NOMO-1 treated with dmso at 0.1 percent for 144 hours (cell line): ENCODE data around the gene CFHR4.
"Not testable (repeated sequence)": the region's sequence is repeated elsewhere in the genome, so short reads cannot be mapped to it uniquely, and the experiment has no call there.

Experiments
- DNase-seq: peaks from one replicate; lab custom pipeline; 2025; ENCODE audit not compliant: unreplicated experiment; lab: John Stamatoyannopoulos, UW

CFHR4 gene

DNA sequence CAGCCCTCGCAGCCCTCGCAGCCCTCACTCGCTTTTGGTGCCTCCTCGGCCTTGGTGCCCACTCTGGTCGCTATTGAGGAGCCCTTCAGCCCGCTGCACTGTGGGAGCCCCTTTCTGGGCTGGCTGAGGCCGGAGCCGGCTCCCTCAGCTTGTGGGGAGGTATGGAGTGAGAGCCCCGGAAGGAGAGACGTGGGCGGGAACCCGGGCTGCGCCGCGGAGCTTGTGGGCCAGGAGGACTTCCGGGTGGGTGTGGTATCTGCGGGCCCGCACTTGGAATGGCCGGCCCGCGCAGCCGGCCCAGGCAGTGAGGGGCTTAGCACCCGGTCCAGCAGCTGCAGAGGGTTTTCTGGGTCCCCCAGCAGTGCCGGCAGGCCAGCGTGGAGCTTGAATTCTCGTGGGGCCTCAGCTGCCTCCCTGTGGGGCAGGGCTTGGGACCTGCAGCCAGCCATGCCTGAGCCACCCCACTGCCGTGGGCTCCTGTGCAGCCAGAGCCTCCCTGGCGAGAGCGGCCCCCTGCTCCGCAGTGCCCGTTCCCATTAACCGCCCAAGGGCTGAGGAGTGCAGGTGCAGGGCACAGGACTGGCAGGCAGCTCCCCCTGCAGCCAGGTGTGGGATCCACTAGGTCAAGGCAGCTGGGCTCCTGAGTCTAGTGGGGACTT lies 45.8 kb downstream of the CFHR4 start:
- DNase-seq: no peak

DNA sequence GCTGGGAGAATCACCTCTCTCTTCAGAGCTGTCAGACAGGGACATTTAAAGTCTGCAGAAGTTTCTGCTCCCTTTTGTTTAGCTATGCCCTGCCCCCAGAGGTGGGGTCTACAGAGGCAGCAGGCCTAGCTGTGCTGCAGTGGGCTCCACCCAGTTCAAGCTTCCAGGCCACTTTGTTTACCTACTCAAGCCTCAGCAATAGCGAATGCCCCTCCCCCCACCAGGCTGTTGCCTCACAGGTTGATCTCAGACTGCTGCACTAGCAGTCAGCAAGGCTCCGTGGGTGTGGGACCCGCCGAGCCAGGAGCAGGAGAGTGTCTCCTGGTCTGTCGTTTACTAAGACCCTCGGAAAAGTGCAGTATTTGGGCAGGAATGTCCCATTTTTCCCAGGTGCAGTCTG lies 53.6 kb downstream of the CFHR4 start:
- not testable (repeated sequence) for DNase-seq

DNA sequence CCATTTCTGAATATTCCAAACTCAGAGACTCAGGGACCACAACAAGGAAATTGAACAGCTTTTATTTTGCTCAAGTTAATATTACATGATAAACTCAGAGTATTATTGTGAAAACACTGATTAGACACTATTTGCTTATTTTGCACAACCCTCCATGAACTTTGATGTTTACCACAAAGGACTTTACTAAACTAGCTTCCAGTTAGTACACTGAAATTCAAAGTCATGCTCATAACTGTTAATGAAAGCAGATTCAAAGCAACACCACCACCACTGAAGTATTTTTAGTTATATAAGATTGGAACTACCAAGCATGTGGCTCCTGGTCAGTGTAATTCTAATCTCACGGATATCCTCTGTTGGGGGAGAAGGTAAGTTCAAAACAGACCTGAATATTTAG lies 55.7 kb downstream of the CFHR4 start, which contains the start of gene CFHR2:
CFHR2 (plus strand) TSS at position 171 of the 400 bp plus-strand sequence; CDS start at position 314, 143 bp downstream.
- DNase-seq: not testable (repeated sequence)

DNA sequence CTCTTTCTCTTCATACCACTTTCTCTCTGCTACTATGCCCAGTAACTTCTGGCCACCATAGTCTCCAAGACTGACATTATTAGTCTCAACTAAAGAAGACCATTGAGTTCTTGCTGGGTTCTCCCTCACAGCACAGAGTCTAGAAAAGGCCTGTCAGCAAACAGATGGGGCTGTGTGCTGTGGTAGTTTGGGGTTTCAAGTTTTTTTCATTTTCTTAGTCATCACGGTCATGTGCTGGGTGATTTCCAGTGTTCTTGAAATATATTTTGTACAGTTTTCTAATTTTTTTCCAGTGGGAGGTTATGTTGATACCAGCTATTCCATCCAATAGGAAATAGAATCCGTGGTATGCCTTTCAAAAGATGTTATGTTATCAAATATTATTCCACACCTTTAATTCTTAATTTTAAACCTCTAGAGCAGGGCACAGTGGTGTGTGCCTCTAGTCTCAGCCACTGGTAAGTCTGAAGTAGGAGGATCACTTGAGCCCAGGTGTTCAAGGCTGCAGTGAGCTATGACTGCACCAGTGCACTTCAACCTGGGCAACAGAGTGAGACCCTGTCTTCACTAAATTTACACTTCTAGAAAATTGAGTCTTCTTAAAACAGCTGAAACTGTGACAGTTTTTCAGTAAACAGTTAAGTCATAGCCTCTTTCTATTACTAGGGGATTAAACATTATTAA lies 64.0 kb downstream of the CFHR4 start:
- no peak for DNase-seq

DNA sequence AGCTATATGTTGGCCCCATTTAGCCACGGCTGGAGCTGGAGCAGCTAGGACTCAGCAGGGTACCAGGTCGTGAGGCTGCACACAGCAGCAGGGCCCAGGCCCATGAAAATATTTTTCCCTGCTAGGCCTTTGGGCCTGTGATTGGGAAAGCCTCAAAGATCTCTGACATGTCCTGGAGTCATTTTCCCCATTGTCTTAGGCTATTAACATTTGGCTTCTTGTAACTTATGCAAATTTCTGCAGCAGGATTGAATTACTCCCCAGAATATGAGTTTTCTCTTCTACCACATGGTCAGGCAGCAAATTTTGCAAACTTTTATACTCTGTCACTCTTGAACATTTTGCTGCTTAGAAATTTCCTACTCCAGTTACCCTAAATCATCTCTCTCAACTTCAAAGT lies 66.9 kb downstream of the CFHR4 start:
- DNase-seq: no peak

DNA sequence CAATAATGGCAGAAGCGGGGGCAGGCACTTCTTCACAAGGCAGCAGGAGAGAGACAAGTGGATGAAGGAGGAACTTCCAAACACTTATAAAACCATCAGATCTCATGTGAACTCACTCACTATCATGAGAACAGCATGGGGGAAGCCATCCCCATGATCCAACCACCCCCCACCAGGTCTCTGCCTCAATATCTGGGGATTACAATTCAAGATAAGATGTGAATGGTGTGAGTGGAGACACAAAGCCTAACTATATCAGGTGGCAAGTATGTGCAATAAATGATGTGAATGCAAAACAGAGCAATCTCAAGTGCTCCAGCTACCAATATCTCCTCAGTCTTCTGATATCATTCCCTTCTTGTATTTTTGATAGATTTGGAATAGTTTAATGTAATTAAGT lies 68.1 kb downstream of the CFHR4 start:
- DNase-seq: no peak

DNA sequence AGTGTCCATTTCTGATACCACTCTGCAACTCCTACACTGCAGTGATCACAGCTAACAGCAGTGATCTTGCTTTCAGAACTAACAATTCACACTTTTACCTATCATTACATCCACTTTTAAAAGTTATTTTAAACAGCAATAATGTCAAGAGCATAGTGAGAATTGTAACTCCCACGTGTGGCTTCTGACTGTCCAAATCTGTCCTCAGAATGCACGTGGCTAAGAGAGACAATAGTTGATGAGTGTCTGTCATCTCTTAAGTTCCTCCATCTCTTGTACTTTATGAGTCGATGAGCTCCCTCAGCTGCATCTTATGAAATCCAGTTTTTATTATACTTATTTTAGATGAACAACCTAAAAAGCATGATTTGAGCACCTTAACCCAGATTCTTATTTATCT lies 73.0 kb downstream of the CFHR4 start:
- no peak for DNase-seq
